Activated CD4-positive, alpha-beta T cell treated with anti-CD3 and anti-CD28 coated beads for 24 hours (primary cell): ENCODE data around the gene FCN3.

ENCODE experiments used
- DNase-seq, 2 donors: peaks; one replicate each; pipeline ENCODE4 v3.0.0-alpha.2; 2020; ENCODE audit warnings: low read depth in 2 of 2

Gene FCN3

GRCh38 chr1:27380224-27380623, 5.6 kb upstream of the FCN3 start:
- no peak for DNase-seq

- no peak for DNase-seq
Measured at GRCh38 chr1:27379564-27380122, 5.0 kb upstream of the FCN3 start.

GRCh38 chr1:27377760-27378495, 3.3 kb upstream of the FCN3 start:
- no peak for DNase-seq

- no peak for DNase-seq
Measured at GRCh38 chr1:27372808-27373690, 1.6 kb downstream of the FCN3 start.

- DNase-seq = no peak
Measured at GRCh38 chr1:27372022-27372807, 2.4 kb downstream of the FCN3 start.

- no peak for DNase-seq
Measured at GRCh38 chr1:27368869-27369582, 5.6 kb downstream of the FCN3 start.

GRCh38 chr1:27367160-27367650, 7.4 kb downstream of the FCN3 start:
- no peak for DNase-seq

GRCh38 chr1:27366411-27367159, 8.0 kb downstream of the FCN3 start, which contains the start of gene MAP3K6:
Gene MAP3K6, minus strand, starts transcription at chr1:27366961. Its CDS starts 364 bp downstream, at chr1:27366597.
- no peak for DNase-seq

- DNase-seq = peak; percentile 59 to 83
Measured at GRCh38 chr1:27366113-27366410, 8.6 kb downstream of the FCN3 start.

GRCh38 chr1:27365372-27366112, 9.1 kb downstream of the FCN3 start:
- DNase-seq = peak; percentile 69 to 78

GRCh38 chr1:27364696-27365371, 9.8 kb downstream of the FCN3 start:
- DNase-seq = no peak

GRCh38 chr1:27363766-27364695, 10.6 kb downstream of the FCN3 start:
- DNase-seq = no peak

GRCh38 chr1:27361553-27361952, 13.1 kb downstream of the FCN3 start:
- DNase-seq = no peak

GRCh38 chr1:27361044-27361402, 13.6 kb downstream of the FCN3 start:
- DNase-seq = no peak

GRCh38 chr1:27360159-27361043, 14.2 kb downstream of the FCN3 start:
- DNase-seq = no peak

GRCh38 chr1:27359822-27360158, 14.8 kb downstream of the FCN3 start:
- DNase-seq = no peak

GRCh38 chr1:27358928-27359313, 15.7 kb downstream of the FCN3 start:
- DNase-seq = no peak
